Left lung (tissue), 10 donors: ENCODE data around the gene CFAP299. TPM values are rescaled to one million over a fixed set of nuclear protein-coding genes. Genes with fewer than 3 reads are reported as not detected.

Source experiments
- ATAC-seq: fragments of 200-7000 bp; cut with Tn5 transposase; one replicate; pipeline ENCODE4 v1.9.1; 2020; ENCODE audit warnings: moderate library complexity
- DNase-seq, 4 donors: peaks; one replicate each; pipeline ENCODE4 v3.0.0-alpha.2; 2013 to 2020
- H3K27ac ChIP-seq, 2 donors: fragments of 200-600 bp; sonication (generic) in 1 of 2; one replicate each; pipeline versions ENCODE4 v1.5.0 to v1.8.0; 2020 to 2021
- H3K27me3 ChIP-seq, 2 donors: fragments of 200-600 bp; sonication (generic) in 1 of 2; one replicate each; pipeline versions ENCODE4 v1.5.0 to v1.8.0; 2020 to 2021
- H3K36me3 ChIP-seq, 2 donors: fragments of 200-600 bp; sonication (generic) in 1 of 2; one replicate each; pipeline versions ENCODE4 v1.5.0 to v1.8.0; 2020 to 2021
- H3K4me1 ChIP-seq, 2 donors: fragments of 200-600 bp; one replicate each; pipeline ENCODE4 v1.8.0; 2021
- H3K4me3 ChIP-seq, 2 donors: fragments of 200-600 bp; sonication (generic) in 1 of 2; one replicate each; pipeline versions ENCODE4 v1.5.0 to v1.8.0; 2020 to 2021; ENCODE audit warnings: mild to moderate bottlenecking in 1 of 2
- H3K9me3 ChIP-seq, 2 donors: fragments of 200-600 bp; sonication (generic) in 1 of 2; one replicate each; pipeline versions ENCODE4 v1.5.0 to v1.8.0; 2020 to 2021
- intact Hi-C, 2 donors: fragments of 100-400 bp; cut with DNase I; formaldehyde crosslinking; loops; one replicate each; pipeline versions ENCODE4 v1.11.2 to v1.14.2; 2022
- polyA plus RNA-seq, 6 donors: library from polyadenylated mRNA; unstranded; fragments of 120-200 nt; gene quantifications; one replicate each; pipeline ENCODE4 v1.2.1, GENCODE V29; 2013; ENCODE audit not compliant: insufficient read length in 6 of 6
- total RNA-seq, 2 donors: library from RNA; stranded (reverse); fragmentation: NEBNext Ultra II Directional; extraction: Animal tissue kit (Norgen Biotek cat#: 25700); gene quantifications; one replicate each; pipeline ENCODE4 v1.2.1, GENCODE V29; 2021
- TF ChIP-seq, protein P1 (sequence below), 2 donors: fragments of 200-600 bp; sonication (generic) in 1 of 2; IDR thresholded peaks; one replicate each; pipeline versions ENCODE4 v1.5.0 to v1.8.0; 2021; ENCODE audit warnings: antibody characterized with exemption in 2 of 2
- donor health status: DM: no; HTN: yes; CAD: no.
- donor health status: DM: no; HTN: no; CAD: no.

CFAP299 gene
- total and polyA plus RNA-seq, 8 donors, result 1.2 to 2.3 (median 1.6) TPM; not detected in 1

DNA sequence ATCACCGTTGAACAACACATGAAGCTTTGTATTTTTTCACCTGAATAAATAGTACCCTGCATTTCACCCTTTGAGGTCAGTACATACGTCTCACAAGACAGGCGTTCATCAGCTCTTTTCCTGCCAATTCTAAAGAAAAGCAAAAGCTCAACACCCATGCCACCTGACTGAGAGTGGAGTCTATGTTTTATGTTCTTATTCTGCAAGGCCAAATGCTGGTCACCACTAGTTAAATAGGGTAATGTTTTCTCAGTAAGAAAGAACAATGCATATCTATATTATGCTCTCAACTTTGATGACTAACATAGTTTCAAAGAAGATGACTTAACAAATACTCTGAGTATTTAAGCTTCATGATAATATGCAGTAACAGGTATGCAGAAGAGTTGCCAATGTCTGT is 358.6 kb downstream of the CFAP299 start:
- no peak for DNase-seq
- no peak overlapping the region for H3K4me3 ChIP-seq
- H3K36me3 ChIP-seq, result no peaks in the 10 kb centered on the region
- H3K27me3 ChIP-seq, result no peaks in the 10 kb centered on the region
- intact Hi-C loops, result no loop called here
- ATAC-seq, result no peak
- TF ChIP-seq, protein P1, sequence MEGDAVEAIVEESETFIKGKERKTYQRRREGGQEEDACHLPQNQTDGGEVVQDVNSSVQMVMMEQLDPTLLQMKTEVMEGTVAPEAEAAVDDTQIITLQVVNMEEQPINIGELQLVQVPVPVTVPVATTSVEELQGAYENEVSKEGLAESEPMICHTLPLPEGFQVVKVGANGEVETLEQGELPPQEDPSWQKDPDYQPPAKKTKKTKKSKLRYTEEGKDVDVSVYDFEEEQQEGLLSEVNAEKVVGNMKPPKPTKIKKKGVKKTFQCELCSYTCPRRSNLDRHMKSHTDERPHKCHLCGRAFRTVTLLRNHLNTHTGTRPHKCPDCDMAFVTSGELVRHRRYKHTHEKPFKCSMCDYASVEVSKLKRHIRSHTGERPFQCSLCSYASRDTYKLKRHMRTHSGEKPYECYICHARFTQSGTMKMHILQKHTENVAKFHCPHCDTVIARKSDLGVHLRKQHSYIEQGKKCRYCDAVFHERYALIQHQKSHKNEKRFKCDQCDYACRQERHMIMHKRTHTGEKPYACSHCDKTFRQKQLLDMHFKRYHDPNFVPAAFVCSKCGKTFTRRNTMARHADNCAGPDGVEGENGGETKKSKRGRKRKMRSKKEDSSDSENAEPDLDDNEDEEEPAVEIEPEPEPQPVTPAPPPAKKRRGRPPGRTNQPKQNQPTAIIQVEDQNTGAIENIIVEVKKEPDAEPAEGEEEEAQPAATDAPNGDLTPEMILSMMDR (IDR thresholded peaks at IDR 0.05), result no peak
- H3K4me1 ChIP-seq, result no peaks in the 10 kb centered on the region
- no peak overlapping the region for H3K27ac ChIP-seq
- no peaks in the 10 kb centered on the region for H3K9me3 ChIP-seq

DNA sequence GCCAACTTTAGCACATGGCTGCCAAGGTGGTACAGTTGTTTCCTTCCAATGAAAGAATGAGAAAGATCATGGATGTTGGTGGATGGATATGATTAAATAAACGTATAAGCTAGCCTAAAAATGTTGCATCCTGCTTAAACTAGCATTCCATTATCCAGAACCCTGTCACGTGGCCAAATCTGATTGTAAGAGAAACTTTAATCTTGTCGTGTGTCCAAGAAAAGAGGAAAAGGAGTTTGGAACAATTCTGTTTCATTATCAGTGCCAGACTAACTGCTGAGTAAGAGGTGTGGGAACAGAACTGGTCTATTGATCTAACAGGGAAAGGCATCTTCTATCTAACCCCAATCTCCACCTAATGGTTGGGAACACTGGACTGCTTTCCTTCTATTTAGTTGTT is 369.8 kb downstream of the CFAP299 start:
- intact Hi-C loops, result no loop called here
- Histone ChIP-seq H3K27ac (no peak overlapping the region), H3K4me1 (no peaks in the 10 kb centered on the region), H3K36me3 (no peaks in the 10 kb centered on the region), H3K27me3 (no peaks in the 10 kb centered on the region), H3K9me3 (no peaks in the 10 kb centered on the region), H3K4me3 (no peak overlapping the region)
- no peak for ATAC-seq
- DNase-seq, result no peak
- TF ChIP-seq, protein P1 (IDR thresholded peaks at IDR 0.05), result no peak

DNA sequence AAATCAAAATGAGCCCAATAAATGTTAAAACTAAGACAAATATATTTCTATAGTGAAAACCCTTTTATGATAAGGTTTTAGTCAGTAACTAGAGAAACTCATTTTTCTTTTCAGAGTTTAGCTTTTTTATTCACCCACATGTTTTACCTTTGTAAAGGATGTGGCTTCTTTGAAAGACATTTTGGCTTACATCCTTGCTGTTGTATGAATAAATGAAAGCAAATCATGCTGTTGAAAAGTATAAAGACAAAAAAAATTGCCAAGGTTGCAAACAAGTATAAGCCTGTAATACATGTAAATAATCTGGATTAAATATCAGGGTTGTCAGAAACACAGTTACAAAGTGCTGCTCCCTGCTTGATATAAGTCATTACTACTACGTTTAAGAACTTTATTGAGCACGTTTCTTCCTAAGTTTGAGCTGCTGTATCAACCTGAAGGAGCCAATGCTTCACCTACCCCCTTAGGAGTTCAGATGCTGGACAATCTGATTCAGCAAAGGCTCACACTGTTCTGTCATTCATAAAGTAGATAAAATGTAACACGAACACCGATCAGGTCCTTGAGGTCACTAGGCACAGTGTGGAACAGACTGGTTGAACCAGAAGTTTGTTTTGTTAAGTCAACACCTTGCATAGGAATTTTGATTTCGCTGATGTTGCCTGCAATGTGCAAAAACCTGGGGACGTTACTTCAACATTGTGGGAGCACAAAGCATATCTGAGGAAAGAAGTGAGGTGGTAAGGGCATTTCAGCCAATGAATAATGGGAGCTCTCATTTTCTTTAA is 373.7 kb downstream of the CFAP299 start:
- no peaks in the 10 kb centered on the region for H3K4me1 ChIP-seq
- no peaks in the 10 kb centered on the region for H3K9me3 ChIP-seq
- ATAC-seq (peak; percentile 79), DNase-seq (peak in 1 of 4 donors; percentile 12)
- no peak overlapping the region for H3K4me3 ChIP-seq
- H3K27ac ChIP-seq, result no peak overlapping the region
- TF ChIP-seq, protein P1 (IDR thresholded peaks at IDR 0.05), result no peak
- no peaks in the 10 kb centered on the region for H3K27me3 ChIP-seq
- H3K36me3 ChIP-seq, result no peaks in the 10 kb centered on the region
- intact Hi-C loops, result no loop called here

DNA sequence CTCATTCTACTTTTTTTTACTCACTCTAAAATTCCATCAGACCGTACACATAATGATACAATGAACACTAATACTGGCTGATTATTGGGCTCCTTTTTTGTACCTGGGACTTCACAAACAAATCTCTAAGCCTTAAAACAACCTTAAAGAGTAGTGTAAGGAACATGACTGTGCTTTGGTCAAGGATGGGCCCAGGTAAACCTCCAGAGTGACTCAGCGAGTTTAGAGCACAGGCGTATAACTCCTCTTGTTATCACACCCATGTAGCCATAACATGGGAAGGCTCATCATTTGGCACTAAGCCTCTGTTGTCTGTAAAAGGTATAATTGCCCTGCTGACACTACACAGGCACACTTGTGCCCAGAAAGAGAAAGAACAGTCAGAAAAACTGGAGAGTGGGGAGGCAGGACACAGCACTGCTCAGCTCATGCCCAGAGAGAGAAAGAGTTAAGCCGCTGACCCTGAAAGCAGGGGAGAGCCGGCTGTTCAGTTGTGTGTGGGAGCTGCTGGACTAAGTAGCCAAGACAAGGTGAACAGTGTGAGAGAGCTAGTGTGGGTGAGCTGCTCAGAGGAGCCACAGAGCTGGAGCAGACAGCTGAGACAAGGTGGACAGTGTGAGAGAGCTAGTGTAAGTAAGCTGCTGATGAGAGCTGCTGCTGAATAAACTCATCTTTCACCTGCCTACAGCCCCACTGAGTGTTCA is 375.4 kb downstream of the CFAP299 start:
- TF ChIP-seq, protein P1 (IDR thresholded peaks at IDR 0.05), result no peak
- Histone ChIP-seq H3K4me1 (no peaks in the 10 kb centered on the region), H3K4me3 (no peak overlapping the region), H3K9me3 (no peaks in the 10 kb centered on the region), H3K36me3 (no peaks in the 10 kb centered on the region), H3K27me3 (no peaks in the 10 kb centered on the region), H3K27ac (no peak overlapping the region)
- ATAC-seq (no peak), DNase-seq (no peak)
- intact Hi-C loops, result no loop called here

DNA sequence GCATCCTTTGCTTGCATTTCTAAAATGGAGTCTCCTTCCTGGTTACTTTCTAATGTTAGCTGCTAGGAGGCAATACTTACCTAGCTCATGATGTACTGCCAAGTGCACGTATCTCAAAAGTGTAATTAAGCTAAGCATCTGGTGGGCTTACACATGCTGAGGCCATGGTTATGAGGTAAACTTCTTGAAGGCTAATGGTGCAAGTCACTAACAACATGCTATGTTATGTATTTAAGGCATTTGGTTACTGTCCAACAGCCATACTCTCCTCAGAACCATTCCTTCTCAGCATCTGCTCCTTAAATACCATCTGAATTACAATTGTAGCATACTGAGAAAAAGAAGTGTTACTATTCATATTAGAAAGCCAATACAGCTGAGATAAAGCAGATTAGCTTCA is 376.4 kb downstream of the CFAP299 start:
- DNase-seq (no peak), ATAC-seq (no peak)
- Histone ChIP-seq H3K27ac (no peak overlapping the region), H3K4me3 (no peak overlapping the region), H3K36me3 (no peaks in the 10 kb centered on the region), H3K4me1 (no peaks in the 10 kb centered on the region), H3K27me3 (no peaks in the 10 kb centered on the region), H3K9me3 (no peaks in the 10 kb centered on the region)
- TF ChIP-seq, protein P1 (IDR thresholded peaks at IDR 0.05), result no peak
- intact Hi-C loops, result no loop called here
